NCI-H2029 treated with DMSO at 0.1 percent for 48 hours (cell line): ENCODE data around the gene TM4SF1.
A peak's percentile ranks its signal among the peaks of the same experiment; 100 is the strongest.
"Not testable (repeated sequence)": the region's sequence is repeated elsewhere in the genome, so short reads cannot be mapped to it uniquely, and the experiment has no call there.

Source experiments
- DNase-seq: peaks from one replicate; lab custom pipeline; 2025; lab: John Stamatoyannopoulos, UW

The TM4SF1 gene

GRCh38 chr3:149343951-149344350, 33.5 kb downstream of the TM4SF1 start:
- DNase-seq = no peak

- no peak for DNase-seq
Observed at GRCh38 chr3:149342413-149343380, 34.8 kb downstream of the TM4SF1 start.

GRCh38 chr3:149340310-149340933, 37.0 kb downstream of the TM4SF1 start:
- DNase-seq = peak; percentile 98

GRCh38 chr3:149339931-149340309, 37.5 kb downstream of the TM4SF1 start:
- peak; percentile 80 for DNase-seq

- DNase-seq = not testable (repeated sequence)
Observed at GRCh38 chr3:149337486-149337885, 40.0 kb downstream of the TM4SF1 start.

GRCh38 chr3:149336925-149337324, 40.5 kb downstream of the TM4SF1 start:
- no peak for DNase-seq

- no peak for DNase-seq
Observed at GRCh38 chr3:149333176-149333859, 44.1 kb downstream of the TM4SF1 start, which contains the start of gene TM4SF18. Gene TM4SF18 (minus strand): TSS chr3:149333636. CDS start chr3:149333382, 254 bp downstream.

GRCh38 chr3:149332771-149333170, 44.7 kb downstream of the TM4SF1 start:
- DNase-seq = no peak

GRCh38 chr3:149332227-149332765, 45.2 kb downstream of the TM4SF1 start:
- no peak for DNase-seq

GRCh38 chr3:149331396-149331795, 46.1 kb downstream of the TM4SF1 start:
- no peak for DNase-seq

- peak; percentile 42 for DNase-seq
Observed at GRCh38 chr3:149330609-149331331, 46.7 kb downstream of the TM4SF1 start.

- DNase-seq = no peak
Observed at GRCh38 chr3:149327156-149327555, 50.3 kb downstream of the TM4SF1 start.

- no peak for DNase-seq
Observed at GRCh38 chr3:149325581-149325980, 51.9 kb downstream of the TM4SF1 start.

GRCh38 chr3:149324332-149324731, 53.1 kb downstream of the TM4SF1 start:
- no peak for DNase-seq

GRCh38 chr3:149321640-149322039, 55.8 kb downstream of the TM4SF1 start:
- DNase-seq = no peak

GRCh38 chr3:149321136-149321535, 56.3 kb downstream of the TM4SF1 start:
- DNase-seq = no peak

GRCh38 chr3:149319750-149320149, 57.7 kb downstream of the TM4SF1 start:
- no peak for DNase-seq
